Effector CD8-positive, alpha-beta T cell (primary cell): ENCODE results near the gene POU2AF1.
"Not testable (repeated sequence)": the region's sequence is repeated elsewhere in the genome, so short reads cannot be mapped to it uniquely, and the experiment has no call there.

Experiments used
- DNase-seq: peaks from one replicate; lab custom pipeline; 2025; lab: John Stamatoyannopoulos, UW

POU2AF1 gene

DNA sequence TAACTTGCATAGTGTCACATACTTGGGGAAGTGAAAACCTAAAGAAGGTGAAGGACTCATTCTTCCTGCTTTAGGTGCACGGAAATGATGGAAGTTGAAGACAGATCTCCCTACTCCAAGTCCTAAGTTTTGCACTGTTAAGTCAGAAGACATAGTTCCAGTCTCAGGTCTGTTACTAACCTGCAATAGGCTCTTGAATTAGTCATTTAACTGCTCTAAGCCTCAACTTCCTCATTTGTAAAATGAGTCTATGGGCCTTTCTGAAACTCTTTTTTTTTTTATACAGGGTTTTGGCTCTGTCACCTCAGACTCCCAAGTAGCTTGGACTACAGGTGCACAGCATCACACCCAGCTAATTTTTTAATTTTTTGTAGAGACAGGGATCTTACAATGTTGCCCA, 30.8 kb upstream of the POU2AF1 start:
- no peak for DNase-seq

DNA sequence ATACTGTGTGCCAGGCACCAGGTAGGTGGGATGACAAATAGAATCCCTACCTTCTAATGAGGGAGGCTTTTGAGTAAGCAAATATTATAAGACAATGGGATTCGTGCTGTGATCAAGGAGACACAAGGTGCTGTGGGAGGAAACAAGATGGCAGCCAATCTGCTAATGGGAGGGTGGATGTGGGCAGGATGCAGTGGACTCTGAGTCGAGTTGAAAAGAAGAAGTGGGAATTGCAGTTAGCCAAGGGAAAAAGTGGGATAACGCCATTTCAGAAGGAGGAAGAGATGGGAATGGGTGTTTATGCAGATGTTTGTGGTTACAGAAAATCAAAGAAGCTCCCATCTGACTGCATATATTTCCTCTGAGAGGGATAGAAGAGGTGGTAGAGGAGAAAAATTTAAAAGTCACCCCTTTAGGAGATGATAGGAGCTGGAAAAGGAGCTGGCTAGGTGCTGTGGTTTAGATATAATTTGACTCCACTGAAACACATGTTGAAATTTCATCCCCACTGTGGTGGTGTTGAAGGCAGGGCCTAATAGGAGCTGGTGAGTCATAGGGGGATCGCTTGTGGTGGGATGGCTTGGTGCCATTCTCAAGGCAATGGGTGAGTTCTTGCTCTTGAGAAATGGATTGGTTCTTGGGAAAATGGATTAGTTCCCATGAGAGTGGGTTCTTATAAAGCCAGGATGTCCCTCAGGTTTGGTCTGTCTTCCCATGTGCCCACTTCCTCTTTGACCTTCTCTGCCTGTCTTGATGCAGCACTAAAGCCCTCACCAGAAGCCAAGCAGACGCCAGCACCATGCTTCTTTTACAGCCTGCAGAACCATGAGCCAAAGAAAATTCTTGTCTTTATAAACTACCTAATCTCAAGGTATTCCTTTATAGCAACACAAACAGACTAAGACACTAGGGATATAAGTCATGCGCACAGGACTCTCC, 30.0 kb upstream of the POU2AF1 start:
- no peak for DNase-seq

DNA sequence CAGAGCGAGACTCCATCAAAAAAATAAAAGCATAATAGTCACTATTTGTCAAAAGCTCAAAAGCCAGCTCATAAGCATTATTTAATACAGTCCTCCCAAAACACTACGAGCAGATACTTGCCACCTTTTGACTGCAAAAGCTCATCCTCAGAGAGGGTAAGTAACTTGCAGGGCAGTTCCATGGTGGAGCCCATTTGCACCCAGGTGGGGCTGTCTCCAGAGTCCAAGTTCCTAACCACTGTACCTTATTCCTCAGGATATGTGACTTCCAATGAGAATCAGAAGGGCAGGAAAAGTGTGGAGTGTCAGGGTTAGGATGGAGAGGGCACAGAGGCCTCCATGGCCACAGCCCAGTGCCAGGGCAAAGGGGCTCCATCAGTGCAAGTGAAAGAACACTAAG, 28.6 kb upstream of the POU2AF1 start:
- DNase-seq: no peak

DNA sequence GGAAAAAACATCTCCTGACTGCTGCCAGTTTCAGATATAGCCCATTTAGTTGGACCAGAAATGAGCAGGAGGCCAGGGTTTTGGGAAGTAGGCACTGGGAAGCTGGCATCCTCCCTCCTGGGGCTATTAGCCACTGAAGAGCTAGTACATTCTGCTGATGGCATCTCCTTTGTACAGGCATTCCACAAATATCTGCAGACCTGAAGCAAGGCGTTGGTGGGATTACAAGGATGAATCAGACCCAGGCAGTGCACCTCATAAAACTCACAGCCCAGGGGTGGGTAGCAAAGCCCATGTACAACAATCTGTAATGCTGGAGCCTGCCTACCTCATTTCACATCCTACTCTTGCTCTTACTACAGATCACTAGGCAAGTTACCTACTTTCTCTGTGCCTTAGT, 27.5 kb upstream of the POU2AF1 start:
- no peak for DNase-seq

DNA sequence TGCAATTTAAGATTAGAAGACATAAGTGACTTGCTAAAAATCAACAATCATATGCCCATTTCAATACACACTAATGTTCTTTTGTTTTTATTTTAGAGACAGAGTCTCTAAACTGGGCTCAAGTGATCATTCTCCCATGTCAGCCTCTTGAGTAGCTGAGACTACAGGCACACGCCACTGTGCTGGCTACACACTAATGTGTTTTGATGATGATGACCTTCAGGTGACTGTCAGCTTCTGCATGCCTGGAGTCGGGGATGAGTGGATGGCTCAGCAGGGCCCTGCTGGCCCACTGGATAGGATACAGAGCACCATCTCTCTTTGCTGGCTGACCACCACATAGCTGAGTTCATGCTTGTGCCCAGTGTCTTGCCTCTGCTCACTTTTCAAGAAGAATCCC, 27.0 kb upstream of the POU2AF1 start:
- DNase-seq: no peak

DNA sequence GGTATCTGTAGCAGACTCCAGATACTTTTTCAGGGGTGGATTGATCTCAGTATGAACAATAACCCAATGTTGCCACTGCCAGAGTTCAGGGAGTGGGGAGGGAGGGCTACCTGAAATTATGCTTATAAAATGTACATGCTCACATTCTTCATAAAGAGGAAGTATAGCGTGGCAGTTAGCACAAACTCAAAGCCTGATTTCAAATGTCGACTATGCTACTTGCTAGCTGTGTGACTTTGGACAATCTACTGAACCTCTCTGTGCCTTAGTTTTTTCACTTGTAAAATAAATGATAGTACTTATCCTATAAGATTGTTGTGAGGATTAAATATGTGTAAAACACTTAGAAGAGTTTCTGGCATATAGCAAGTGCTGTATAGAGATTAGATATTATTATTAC, 26.5 kb upstream of the POU2AF1 start:
- DNase-seq: no peak

DNA sequence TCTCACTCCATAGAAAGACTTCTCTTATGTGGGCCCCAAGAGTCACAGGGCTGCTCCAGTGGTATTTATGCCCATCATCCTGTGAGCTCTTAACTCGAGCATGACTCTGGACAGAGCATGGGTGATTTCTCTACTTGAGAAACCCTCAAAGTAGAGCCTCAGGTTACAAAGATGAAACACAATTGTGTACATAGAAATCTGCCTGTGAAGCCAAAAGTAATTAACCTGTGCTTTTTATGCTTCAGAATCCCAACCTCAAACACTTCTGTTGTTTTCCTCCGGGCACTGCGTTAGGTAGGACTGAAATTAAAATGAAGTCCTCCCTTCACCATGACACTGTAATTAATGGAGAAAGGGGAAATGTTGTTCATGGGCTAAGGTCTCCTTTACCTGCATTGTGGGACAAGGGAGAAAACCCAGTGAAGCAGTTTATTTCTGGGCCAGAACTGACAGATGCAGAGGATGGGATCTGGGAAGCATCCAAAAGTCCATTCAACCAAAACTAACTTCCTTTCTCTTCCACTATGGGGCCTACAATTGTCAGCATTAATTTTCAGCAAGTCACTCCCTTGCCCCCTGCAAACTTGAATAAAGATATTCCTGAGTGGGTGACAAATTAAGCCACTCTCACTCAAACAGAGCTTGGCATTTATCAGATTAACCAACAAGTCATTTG, 24.1 kb upstream of the POU2AF1 start:
- no peak for DNase-seq

DNA sequence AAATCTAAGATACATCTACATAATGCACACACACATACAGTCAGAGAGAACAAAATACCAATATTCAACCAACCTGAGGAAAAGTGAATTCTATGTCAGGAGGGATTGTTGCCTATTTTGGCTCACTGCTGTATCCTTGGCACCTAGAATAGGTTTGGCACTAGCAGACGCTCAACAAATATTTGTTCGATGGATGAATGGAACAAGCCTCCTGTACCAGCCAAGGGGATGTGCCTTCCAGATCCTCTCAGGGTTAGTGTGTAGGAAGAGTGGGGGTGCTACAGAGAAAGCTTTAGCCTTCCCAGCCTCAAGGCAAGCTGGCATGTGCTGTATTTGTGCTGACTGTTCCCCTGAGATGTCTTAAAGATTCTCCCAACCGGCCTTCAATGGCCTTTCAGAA, 23.3 kb upstream of the POU2AF1 start:
- no peak for DNase-seq

DNA sequence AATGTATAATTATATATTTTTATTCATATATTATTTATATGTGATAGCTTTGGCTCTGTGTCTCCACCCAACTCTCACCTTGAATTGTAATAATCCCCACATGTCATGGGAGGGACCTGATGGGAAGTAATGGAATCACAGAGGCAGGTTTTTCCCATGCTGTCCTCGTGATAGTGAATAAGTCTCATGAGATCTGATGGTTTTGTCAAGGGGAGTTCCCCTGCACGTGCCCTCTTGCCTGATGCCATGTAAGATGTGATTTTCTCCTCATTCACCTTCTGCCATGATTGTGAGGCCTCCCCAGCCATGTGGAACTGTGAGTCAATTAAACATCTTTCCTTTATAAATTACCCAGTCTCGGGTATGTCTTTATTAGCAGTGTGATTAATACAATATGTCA, 22.9 kb upstream of the POU2AF1 start:
- DNase-seq: not testable (repeated sequence)

DNA sequence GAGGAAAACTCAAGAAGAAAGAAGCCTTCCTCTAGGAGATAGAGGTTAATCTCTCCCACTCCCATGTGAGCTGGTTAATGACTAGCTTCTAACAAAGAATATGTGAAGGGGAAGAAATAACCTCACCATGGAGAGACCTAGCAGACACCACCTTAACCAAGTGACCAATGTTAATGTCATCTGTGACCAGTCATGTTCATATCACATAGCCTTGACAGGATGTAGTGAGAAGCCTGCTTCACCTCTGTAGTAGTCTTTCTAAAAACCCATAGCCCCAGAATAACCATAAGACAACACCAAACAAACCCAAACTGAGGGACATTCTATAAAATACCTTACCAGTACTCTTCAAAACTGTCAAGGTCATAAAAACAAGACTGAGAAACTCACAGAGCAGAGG, 21.5 kb upstream of the POU2AF1 start:
- no peak for DNase-seq

DNA sequence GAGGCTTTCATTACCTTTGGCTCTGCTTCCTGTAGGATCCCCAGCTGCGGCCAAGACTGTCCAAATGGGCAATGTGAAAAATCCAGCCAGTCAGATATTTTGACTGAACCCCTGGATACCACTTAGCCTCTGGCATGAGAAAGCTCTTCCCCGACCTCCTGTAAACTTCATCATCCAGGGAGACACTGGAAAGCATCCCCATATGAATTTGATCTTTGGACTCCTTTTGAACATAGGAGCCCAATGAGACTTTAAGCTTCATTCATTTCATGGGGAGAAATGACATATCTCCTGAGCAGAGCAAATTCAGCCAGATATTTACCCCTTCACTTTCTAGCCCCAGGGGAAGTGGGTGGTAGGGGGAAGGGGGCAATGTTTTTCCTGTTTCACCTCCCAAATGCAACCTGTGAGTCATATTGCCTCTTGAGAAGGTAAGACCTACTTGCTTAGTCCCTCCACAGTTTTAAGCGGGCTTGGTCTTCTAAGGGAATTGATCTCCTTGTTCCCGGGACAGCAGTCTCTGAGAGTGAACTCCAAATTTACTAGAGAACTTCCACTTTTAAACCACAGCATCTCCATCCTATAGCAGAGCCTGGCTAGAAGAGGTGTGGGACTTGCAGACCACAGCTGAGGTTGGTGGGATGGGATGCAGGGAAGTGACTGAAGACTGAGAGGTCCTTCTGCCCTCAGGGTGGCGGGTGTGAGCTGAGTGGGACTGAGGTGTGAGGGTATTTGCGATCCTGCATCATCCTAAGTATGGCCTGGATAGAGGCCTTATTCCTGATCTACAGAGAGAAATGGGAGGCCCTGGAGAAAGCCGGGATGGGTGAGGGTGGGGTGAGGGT, 20.3 kb upstream of the POU2AF1 start:
- no peak for DNase-seq

DNA sequence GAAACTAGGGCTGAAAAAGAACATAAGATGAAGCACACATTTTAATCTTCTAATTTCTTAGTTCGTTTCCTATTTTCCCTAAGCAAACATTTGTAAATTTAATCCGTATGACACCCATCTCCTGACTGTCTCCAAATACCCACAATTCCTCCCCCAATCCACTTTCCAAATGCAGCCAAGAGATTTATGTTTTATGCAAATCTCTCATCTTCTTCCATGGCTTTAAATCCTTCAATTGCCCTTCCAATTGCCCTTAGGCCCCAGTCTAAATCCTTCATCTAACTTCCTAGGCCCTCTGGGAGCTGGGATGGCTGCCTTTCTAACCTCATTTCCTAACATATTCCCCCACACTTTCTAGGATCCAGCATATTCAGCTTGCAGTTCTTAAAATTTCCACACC, 18.0 kb upstream of the POU2AF1 start:
- DNase-seq: no peak

DNA sequence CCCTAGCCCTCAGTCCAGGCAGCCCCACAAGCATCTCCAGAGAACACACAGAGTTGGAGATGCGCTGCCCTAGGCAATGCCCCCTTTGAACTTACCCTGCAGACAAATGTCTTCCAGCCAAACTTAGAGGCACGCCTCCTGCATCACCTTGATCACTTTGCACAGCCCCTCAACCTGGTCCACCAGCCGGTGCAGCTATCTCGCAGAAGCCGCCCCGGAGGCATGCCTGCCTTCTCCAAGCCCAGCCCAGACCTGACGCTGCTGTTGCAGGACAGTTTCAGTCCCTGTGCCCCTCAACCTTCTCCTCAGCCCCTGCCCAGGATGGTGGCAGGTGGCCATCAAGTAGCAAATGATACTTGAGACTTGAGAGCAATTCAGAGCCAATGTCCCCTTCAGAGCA, 16.7 kb upstream of the POU2AF1 start:
- no peak for DNase-seq

DNA sequence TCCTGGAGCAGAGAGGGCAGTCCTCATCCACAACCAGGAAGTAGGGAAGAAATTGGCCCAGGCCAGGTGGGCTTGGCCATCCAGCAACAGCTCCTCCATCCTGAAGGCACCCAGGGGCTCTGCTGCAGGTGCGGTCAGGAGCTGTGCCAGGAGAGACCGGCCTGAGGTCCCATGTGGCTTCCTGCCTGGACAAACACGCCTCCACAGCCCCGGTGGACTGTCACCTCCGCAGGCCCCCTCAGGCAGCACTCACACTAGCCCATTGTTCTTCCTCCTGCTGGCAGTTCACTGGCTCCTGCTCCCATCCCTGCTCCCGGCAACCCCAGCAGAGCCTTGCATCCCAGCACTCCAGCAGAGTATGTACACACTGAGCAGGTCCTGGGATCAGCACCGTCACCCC, 16.0 kb upstream of the POU2AF1 start:
- DNase-seq: no peak

DNA sequence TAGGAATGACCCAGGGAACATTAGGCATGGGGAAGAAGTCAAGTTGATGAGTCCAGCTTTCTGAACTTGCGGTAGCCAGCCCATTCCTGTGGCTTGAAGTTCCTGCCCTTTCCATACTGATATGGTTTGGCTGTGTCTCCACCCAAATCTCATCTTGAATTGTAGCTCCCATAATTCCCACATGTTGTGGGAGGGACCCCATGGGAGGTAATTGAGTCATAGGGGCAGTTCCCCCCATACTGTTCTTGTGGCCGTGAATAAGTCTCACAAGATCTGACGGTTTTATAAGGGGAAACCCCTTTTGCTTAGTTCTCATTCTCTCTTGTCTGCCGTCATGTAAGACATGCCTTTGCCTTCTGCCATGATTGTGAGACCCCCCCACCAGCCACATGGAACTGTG, 15.1 kb upstream of the POU2AF1 start:
- not testable (repeated sequence) for DNase-seq

DNA sequence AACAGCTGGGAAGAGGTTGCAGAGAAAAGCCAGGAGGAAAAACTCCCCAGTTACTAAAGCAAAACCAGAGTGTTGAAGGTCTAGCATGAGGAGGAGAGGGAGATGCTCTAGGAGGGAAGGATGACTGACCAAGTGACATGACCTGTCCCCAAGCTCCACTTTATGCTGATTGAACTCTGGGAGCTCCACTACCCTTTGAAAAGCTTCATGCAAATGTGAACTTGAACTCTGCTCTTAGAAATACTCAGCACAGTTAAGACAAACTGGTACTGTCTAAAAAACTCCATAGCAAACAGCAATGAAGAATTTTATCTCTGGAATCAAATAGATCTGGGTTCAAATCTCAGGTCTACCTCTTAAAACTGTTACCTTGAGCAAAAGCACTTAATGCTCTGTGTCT, 14.5 kb upstream of the POU2AF1 start:
- DNase-seq: no peak

DNA sequence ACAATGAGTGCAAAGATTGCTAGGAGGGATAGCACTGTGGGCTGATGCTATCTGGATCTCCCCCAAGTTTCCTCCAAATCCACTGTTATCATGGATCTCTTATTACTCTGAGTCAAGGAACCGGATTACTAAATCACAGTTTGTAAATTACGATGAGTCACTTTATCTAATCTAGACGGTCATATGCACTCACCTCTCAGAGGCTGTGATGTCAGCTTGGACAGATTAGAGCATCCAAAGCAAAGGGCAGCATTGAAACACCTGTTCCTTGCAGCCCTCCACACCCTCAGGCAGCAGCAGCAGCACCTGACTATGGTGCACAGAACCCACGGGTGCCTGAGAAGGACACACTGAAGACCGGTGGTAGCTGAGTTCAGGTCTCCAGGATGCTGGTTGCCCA, 14.0 kb upstream of the POU2AF1 start:
- no peak for DNase-seq

DNA sequence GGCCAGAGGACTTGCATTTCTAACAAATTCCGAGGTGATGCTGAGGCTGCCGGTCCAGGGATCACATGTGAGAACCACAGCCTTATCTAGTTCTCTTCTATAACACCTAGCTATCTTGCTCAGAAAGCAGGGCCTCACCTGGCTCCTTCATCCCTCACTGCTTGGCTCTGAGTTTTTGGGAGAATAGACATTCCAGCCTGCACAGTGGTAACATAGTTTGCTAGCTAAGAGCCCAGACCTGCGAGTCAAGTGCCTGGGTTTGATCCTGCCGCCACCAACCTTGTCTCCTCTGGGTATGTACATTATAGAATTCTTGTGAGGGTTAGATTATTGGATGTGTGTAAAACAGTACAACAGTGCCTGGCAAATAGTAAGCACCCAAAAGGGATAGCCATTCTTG, 13.5 kb upstream of the POU2AF1 start:
- no peak for DNase-seq

DNA sequence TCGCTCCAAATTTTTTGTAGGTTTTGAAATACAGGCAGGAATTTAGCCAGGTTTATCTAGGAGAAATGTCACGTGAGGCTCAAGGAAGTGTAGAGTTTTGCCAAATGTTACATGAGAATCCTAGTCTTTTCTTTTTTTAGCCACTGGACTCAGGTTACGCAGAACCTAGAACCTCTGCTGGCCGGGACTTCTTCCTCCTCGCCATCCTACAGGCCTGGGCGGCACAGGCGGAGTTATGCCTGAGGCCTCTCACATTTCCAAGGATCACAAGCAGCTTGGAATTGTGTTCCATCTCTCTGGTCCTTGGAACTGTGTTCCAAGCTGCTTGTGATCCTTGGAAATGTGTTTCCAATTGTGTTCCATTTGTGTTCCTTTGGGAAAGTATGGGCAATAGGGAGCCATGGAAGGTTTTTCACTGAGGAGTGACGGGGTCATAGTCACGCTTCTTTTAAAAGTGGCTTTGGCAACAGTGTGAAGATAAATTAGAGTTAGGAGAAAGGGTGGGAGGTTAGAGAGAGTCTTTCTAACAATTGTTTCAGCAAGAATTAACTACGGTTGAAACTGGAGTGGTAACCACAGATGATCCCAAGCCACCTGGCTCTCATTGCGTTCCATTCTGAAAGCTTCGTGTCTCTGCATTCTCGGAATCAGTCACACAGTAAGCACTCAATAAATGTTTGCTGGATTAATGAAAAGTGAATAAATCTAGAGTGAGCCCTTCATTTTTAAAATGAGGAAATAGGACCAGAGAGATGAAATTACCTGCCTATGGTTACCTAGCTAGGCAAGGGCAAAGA, 12.5 kb upstream of the POU2AF1 start:
- DNase-seq: no peak

DNA sequence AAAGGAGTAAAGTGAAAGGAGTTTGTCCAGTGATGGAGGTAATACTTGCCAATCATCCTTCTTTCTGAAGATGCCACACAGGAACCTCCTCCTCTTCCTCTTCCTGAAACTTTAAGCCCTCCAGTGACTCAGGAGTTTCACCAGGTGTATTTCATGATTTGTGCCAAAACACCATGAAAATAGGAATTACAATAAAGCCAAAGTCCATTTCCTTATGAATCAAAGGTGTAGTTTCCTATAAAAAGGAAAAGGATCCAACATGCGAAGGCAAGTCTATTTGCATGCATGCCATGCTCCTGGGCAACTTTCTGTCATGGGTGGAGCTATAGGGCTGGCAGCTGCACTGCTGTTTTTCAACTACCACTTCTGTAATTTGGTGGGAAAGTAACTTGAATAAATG, 9.8 kb upstream of the POU2AF1 start:
- DNase-seq: no peak

DNA sequence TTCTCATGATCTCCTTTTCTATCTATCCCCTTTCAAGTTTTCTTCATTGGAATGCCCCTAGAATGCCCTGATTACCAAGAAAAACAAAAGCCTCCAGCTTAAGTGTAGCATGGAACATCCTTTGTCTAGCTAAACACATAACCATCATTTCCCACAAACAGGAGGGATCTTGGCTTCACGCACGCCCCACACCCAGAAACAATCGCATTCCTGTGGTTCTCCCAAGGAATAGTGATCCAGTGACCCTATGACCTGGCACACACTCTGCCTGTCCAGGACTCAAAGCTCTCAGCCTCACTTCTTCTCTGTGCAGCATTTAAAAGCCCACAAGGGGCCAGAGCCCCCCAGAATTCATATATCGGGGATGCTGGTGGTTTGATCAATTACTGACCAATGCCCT, 9.3 kb upstream of the POU2AF1 start:
- DNase-seq: no peak

DNA sequence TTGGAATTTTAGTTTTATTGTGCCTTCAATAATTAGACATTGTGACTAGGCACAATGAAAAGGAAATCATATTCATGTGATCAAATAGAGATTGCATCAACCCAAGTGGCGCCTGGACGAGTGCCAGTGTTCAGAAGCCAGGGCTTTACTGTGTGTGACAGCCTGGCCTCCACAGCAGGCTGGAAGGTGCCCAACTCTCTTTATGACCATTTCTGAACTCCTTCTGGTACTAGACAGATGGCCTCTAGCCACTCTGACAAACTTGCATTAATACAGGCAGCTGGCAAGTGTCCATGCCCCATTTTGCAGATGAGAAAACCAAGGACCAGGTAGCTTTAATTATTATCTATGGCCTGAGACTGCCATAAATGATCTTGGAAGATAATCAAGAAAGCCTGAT, 8.3 kb upstream of the POU2AF1 start:
- DNase-seq: no peak
